HG03520 (cell line): ENCODE measurements around the gene ZBTB7B.

ENCODE experiments used
- ATAC-seq: cut with Tn5 transposase; IDR thresholded peaks from one replicate; pipeline ENCODE4 v1.9.1; 2021; ENCODE audit warnings: mild to moderate bottlenecking, moderate library complexity; ENCODE audit not compliant: unreplicated experiment

Gene ZBTB7B

GRCh38 chr1:155014709-155015508, 12.3 kb downstream of the ZBTB7B start:
- no peak for ATAC-seq

GRCh38 chr1:155015527-155016230, 13.1 kb downstream of the ZBTB7B start:
- ATAC-seq, result no peak

GRCh38 chr1:155016231-155016831, 13.7 kb downstream of the ZBTB7B start:
- ATAC-seq, result no peak

- ATAC-seq, result peak; percentile 63
Measured at GRCh38 chr1:155017041-155017945, 14.7 kb downstream of the ZBTB7B start.

GRCh38 chr1:155017946-155018316, 15.3 kb downstream of the ZBTB7B start:
- ATAC-seq, result no peak

- ATAC-seq, result no peak
Measured at GRCh38 chr1:155018617-155019348, 16.2 kb downstream of the ZBTB7B start.

- no peak for ATAC-seq
Measured at GRCh38 chr1:155019377-155020245, 17.0 kb downstream of the ZBTB7B start.

- ATAC-seq, result no peak
Measured at GRCh38 chr1:155022136-155022926, 19.7 kb downstream of the ZBTB7B start.

GRCh38 chr1:155022927-155023236, 20.3 kb downstream of the ZBTB7B start:
- ATAC-seq, result no peak

- ATAC-seq, result no peak
Measured at GRCh38 chr1:155023627-155024026, 21.0 kb downstream of the ZBTB7B start.

- ATAC-seq, result no peak
Measured at GRCh38 chr1:155024315-155024714, 21.7 kb downstream of the ZBTB7B start.

GRCh38 chr1:155026154-155026553, 23.6 kb downstream of the ZBTB7B start:
- no peak for ATAC-seq

- ATAC-seq, result no peak
Measured at GRCh38 chr1:155026588-155026987, 24.0 kb downstream of the ZBTB7B start.

GRCh38 chr1:155029513-155030242, 27.1 kb downstream of the ZBTB7B start:
- no peak for ATAC-seq

GRCh38 chr1:155030243-155030795, 27.7 kb downstream of the ZBTB7B start:
- no peak for ATAC-seq

- ATAC-seq, result no peak
Measured at GRCh38 chr1:155030899-155031298, 28.3 kb downstream of the ZBTB7B start.

- no peak for ATAC-seq
Measured at GRCh38 chr1:155032886-155033285, 30.3 kb downstream of the ZBTB7B start.

- no peak for ATAC-seq
Measured at GRCh38 chr1:155033524-155033923, 30.9 kb downstream of the ZBTB7B start, which contains the start of the genes DCST1 and DCST2. TSS of gene DCST1 (plus strand) at chr1:155033824. CDS start at chr1:155034037, 213 bp downstream. TSS of gene DCST2 (minus strand) at chr1:155033781. CDS start at chr1:155033701, 80 bp downstream.
